OCI-M2 (cell line): ENCODE measurements around the gene FUOM.
"Not testable (repeated sequence)": the region's sequence is repeated elsewhere in the genome, so short reads cannot be mapped to it uniquely, and the experiment has no call there.

ENCODE experiments used
- DNase-seq: peaks from one replicate; lab custom pipeline; 2025; ENCODE audit not compliant: unreplicated experiment; lab: John Stamatoyannopoulos, UW

Gene FUOM

GRCh38 chr10:133370030-133370786, 12.4 kb upstream of the FUOM start:
- DNase-seq, result no peak

GRCh38 chr10:133368153-133368552, 10.3 kb upstream of the FUOM start:
- DNase-seq, result no peak

- not testable (repeated sequence) for DNase-seq
Measured at GRCh38 chr10:133367461-133367860, 9.6 kb upstream of the FUOM start.

- DNase-seq, result no peak
Measured at GRCh38 chr10:133366751-133367150, 8.9 kb upstream of the FUOM start.

- no peak for DNase-seq
Measured at GRCh38 chr10:133366130-133366478, 8.3 kb upstream of the FUOM start.

DNA sequence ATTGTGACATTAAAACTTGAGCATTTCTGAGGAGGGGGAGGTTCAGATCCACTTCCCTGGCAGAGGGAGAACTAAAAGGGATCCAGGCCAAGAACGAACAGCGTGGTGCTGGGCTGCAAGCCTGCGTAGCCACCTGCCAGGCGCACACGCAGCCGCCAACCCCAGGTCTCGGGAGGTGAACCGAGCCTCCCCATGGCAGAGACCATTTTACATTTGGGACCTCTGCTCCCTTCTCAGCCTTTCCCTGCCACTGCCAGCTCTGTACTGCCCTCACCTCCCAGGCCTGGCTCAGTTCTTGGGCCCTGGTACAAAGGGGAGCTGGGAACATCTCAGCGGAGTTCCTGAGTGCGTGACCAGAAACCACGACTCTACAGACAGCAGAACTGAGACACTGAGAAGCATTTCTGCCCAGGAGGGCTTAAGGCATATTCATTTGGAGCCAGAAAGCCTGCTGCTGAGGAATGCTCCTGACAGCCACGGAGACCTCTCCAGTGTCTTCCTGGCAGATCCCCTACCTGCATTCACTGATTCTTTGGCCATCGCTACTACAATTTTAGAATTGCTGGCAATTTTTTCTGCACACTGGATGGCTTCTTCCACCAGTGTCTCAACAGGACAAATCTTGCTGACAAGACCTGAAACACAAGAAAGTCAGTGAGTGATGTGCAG, 7.8 kb upstream of the FUOM start:
- no peak for DNase-seq

- no peak for DNase-seq
Measured at GRCh38 chr10:133364645-133365431, 7.0 kb upstream of the FUOM start.

GRCh38 chr10:133362846-133363245, 5.0 kb upstream of the FUOM start:
- DNase-seq, result no peak

- DNase-seq, result no peak
Measured at GRCh38 chr10:133361773-133362441, 4.1 kb upstream of the FUOM start.

GRCh38 chr10:133361227-133361626, 3.4 kb upstream of the FUOM start:
- no peak for DNase-seq

DNA sequence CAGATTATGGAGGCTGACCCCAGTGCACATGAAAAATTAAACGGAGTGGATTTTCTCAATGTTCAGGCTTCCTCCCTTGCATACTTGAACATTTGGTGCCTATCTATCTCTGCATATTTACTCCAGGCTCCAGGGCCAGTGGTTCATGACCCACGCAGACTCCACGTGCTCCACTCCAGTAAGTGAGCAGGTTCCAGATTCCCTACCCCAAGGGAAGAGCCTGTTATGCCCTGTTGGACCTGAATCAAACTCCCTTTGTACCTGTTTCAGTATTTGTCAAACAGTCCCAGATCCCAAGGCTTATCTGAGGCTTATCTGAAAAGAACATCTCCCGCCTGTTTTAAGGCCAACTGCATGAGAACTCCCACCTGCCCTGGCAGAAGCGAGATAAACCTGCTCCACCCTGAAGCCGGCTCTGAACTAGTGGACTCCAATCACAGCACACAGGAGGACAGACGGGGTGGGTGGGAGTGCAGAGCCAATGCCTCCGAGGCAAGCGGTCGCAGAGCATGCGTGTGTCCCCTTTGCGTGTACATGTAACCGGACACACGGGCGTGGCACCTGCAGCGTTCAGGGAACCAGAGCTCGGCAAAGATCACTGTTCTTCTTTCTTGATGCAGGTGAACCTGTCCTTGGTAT, 2.3 kb upstream of the FUOM start:
- DNase-seq, result no peak

DNA sequence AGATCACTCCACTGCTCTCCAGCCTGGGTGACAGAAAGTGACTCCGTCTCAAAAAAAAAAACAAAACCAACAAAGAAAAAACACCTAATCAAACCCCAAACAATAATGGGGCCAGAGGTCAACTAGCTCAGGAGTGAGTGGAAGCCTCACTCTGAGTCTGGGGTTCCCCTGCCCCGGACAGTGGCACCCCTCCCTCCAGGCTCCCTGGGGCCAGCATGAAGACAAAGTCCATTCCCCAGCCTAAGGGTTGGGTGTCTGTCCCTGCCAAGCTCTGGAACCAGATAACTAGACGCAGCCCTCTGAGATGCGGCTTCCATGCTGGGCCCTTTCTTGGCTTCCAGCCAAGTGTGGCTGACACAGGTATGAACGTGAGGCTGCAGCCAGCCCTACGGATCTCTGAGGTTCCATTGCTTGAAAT, 1.7 kb upstream of the FUOM start:
- DNase-seq, result no peak

GRCh38 chr10:133358925-133359310, 1.1 kb upstream of the FUOM start:
- DNase-seq, result no peak

- no peak for DNase-seq
Measured at GRCh38 chr10:133358162-133358924, 524 bp upstream of the FUOM start.

- DNase-seq, result no peak
Measured at GRCh38 chr10:133356549-133357284, 1.1 kb downstream of the FUOM start.

DNA sequence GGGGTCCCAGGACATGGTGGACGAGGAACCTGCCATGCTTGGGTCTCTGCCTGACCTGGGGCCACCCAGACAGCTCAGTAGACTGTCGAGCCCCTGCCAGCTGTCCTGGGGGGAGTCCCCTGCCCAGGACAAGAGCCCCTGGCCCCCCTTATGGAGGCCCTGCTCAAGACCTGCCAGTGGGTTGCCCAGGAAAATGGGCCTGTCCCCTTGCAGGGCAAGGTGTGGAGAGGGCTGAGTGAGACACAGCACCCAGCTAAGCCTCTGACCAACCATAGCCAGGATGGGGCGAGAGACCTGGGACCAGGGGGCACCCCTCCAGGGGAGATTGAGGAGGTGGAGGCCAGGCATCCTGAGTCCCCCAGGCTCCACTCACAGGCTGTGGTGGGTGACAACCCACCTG, 1.8 kb downstream of the FUOM start:
- no peak for DNase-seq

GRCh38 chr10:133355266-133355665, 2.6 kb downstream of the FUOM start:
- no peak for DNase-seq

DNA sequence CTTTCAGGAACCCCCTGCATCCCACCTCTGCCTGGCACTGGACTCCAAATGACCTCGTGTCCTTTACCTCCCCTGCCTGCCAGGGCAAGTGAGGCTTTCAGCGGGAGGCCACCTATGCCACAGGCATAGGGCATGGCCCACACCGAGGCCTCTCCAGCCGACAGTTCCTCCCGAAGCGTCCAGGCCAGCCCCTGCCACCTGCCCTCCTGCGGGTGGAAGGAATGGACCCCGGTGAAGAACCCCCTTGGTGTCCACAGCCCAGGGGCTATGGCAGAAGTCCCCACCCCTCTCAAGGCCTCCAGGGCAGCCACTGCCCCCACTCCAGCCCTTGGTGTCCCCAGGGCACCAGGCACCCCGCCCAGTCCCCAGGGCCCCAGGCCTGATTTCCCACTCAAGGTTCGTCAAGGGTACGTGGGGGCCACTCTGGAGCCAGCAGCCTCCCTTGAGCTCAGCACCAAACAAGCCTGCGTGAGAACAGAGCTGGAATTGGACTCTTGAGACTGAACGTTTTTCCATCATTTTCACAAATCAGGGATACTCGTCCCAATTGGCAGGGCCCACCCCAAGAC, 3.1 kb downstream of the FUOM start:
- DNase-seq, result no peak

GRCh38 chr10:133353988-133354605, 3.7 kb downstream of the FUOM start:
- DNase-seq, result no peak
